WTC11 (cell line): ENCODE data around the gene FAM9C.

Experiments
- ATF6 ChIP-seq: sonication (generic); formaldehyde crosslinking; IDR thresholded peaks from 2 replicates; pipeline ENCODE4 v1.8.1; 2023; ENCODE audit warnings: mild to moderate bottlenecking, missing genetic modification reagents
- CBFB ChIP-seq: sonication (generic); formaldehyde crosslinking; IDR thresholded peaks from 2 replicates; pipeline ENCODE4 v1.8.1; 2022; ENCODE audit warnings: mild to moderate bottlenecking, low read depth, missing genetic modification reagents
- CTCF ChIP-seq: fragments of 200-600 bp; IDR thresholded peaks from 2 replicates; pipeline ENCODE4 v1.8.0; 2022; ENCODE audit warnings: antibody characterized with exemption
- E2F1 ChIP-seq: sonication (generic); formaldehyde crosslinking; IDR thresholded peaks from 2 replicates; pipeline ENCODE4 v1.8.0; 2022; ENCODE audit warnings: mild to moderate bottlenecking, missing genetic modification reagents
- FOXK1 ChIP-seq: sonication (generic); formaldehyde crosslinking; IDR thresholded peaks from 2 replicates; pipeline ENCODE4 v1.8.0; 2022; ENCODE audit warnings: mild to moderate bottlenecking, moderate library complexity, missing genetic modification reagents
- IRF1 ChIP-seq: sonication (generic); formaldehyde crosslinking; IDR thresholded peaks from 2 replicates; pipeline ENCODE4 v1.8.0; 2023; ENCODE audit warnings: missing genetic modification reagents
- JAZF1 ChIP-seq: fragments of 250-450 bp; sonication (Bioruptor Pico); IDR thresholded peaks from 2 replicates; pipeline ENCODE4 v1.9.0; 2021; ENCODE audit warnings: moderate library complexity, mild to moderate bottlenecking, inconsistent platforms
- MAX ChIP-seq: sonication (generic); formaldehyde crosslinking; IDR thresholded peaks from 2 replicates; pipeline ENCODE4 v1.8.0; 2022; ENCODE audit warnings: mild to moderate bottlenecking, missing genetic modification reagents
- NFATC4 ChIP-seq: fragments of 250-450 bp; sonication (Bioruptor Pico); IDR thresholded peaks from 2 replicates; pipeline ENCODE4 v1.9.0; 2021; ENCODE audit warnings: mild to moderate bottlenecking
- RELA ChIP-seq: sonication (generic); formaldehyde crosslinking; IDR thresholded peaks from 2 replicates; pipeline ENCODE4 v1.8.1; 2022; ENCODE audit warnings: missing genetic modification reagents, mild to moderate bottlenecking, borderline replicate concordance

GRCh38 chrX:12986164-12986779 is 58.1 kb downstream of the FAM9C start:
- TF ChIP-seq CTCF (no peak), RELA (CRISPR knock-in tag) (no peak), ATF6 (CRISPR knock-in tag) (no peak), MAX (CRISPR knock-in tag) (no peak), E2F1 (CRISPR knock-in tag) (no peak), JAZF1 (CRISPR knock-in tag) (no peak), NFATC4 (CRISPR knock-in tag) (no peak), CBFB (CRISPR knock-in tag) (no peak), FOXK1 (CRISPR knock-in tag) (no peak), IRF1 (no peak)
